ENCODE measurements around the gene OR5C1. TPM values are rescaled to one million over a fixed set of nuclear protein-coding genes. Genes with fewer than 3 reads are reported as not detected.
"Not testable (repeated sequence)": the region's sequence is repeated elsewhere in the genome, so short reads cannot be mapped to it uniquely, and the experiment has no call there.

Gene OR5C1
- polyA plus RNA-seq, 2 of the 4 experiments (the other 2 are of a cell fraction): not detected

- no peak for ATAC-seq
- CTCF ChIA-PET: interaction anchor here (1.3 to 2.1 kb wide), 3 partner anchors 12 to 724 kb away, joined by 5 to 6 read pairs (median 5); no protein-coding TSS in a partner anchor
- TF ChIP-seq POLR2AphosphoS2 (conservative IDR thresholded peaks at IDR 0.05; ENCODE audit: low read length): no peak
- TF ChIP-seq CHD2 (IDR thresholded peaks at IDR 0.05; ENCODE audit: low read length, partially characterized antibody): no peak
- no peak for TF ChIP-seq SMC3 (IDR thresholded peaks at IDR 0.05)
- TF ChIP-seq ZC3H11A (IDR thresholded peaks at IDR 0.05): no peak
- no peak for TF ChIP-seq FOSB (CRISPR knock-in tag; IDR thresholded peaks at IDR 0.05)
- POLR2A ChIA-PET: interaction anchor here (1.0 kb wide), 1 partner anchor 82 kb away, joined by 4 read pairs; the partner anchor contains the start of gene RC3H2
- H3K4me3 ChIP-seq: no peak overlapping the region
- no peak for DNase-seq (ENCODE audit: low read depth in 1 of 2, low spot score in 1 of 2)
- FAIRE-seq: no peak
- no peak overlapping the region for H3K27ac ChIP-seq
- no peaks in the 10 kb centered on the region for H3K9me3 ChIP-seq
- H3K4me1 ChIP-seq: peaks cover 29% of the 10 kb centered on the region
- no peak overlapping the region for H3K4me2 ChIP-seq
- 88% methylated on average over 4 of the region's 4 CpGs for WGBS (ENCODE audit: missing lambda C conversion rate)
These were observed 34.2 kb downstream of the OR5C1 start for GRCh38 chr9:122822938-122823337.

GRCh38 chr9:122827761-122828093, 39.0 kb downstream of the OR5C1 start:
- ATAC-seq (peak; percentile 55 to 72), DNase-seq (ENCODE audit: low read depth in 1 of 2, low spot score in 1 of 2) (peak; percentile 11 to 24), FAIRE-seq (no peak)
- Histone ChIP-seq H3K27ac (peak overlapping the region; percentile 98 to 99), H3K4me3 (peak overlapping the region; percentile 94), H3K4me1 (peaks cover 20% of the 10 kb centered on the region), H3K4me2 (peak overlapping the region; percentile 83), H3K9me3 (no peaks in the 10 kb centered on the region)
- POLR2A ChIA-PET: interaction anchor here (0.5 to 1.5 kb wide), 5 partner anchors 10 to 771 kb away, joined by 3 to 6 read pairs (median 4); partner anchors contain the start of genes RABGAP1 and RC3H2
- CTCF ChIA-PET: interaction anchor here (1.4 kb wide), 1 partner anchor 527 kb away, joined by 4 read pairs; no protein-coding TSS in a partner anchor
- whole genome bisulfite sequencing (ENCODE audit: missing lambda C conversion rate): 0% methylated on average over 8 of the region's 8 CpGs
- no peak for TF ChIP-seq TP53 (CRISPR knock-in tag; IDR thresholded peaks at IDR 0.05)
- TF ChIP-seq, protein P1, sequence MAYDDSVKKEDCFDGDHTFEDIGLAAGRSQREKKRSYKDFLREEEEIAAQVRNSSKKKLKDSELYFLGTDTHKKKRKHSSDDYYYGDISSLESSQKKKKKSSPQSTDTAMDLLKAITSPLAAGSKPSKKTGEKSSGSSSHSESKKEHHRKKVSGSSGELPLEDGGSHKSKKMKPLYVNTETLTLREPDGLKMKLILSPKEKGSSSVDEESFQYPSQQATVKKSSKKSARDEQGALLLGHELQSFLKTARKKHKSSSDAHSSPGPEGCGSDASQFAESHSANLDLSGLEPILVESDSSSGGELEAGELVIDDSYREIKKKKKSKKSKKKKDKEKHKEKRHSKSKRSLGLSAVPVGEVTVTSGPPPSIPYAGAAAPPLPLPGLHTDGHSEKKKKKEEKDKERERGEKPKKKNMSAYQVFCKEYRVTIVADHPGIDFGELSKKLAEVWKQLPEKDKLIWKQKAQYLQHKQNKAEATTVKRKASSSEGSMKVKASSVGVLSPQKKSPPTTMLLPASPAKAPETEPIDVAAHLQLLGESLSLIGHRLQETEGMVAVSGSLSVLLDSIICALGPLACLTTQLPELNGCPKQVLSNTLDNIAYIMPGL (CRISPR knock-in tag; IDR thresholded peaks at IDR 0.05; ENCODE audit: borderline replicate concordance): no peak
- no peak for TF ChIP-seq ESRRA (IDR thresholded peaks at IDR 0.05; ENCODE audit: borderline replicate concordance, low read length)
- TF ChIP-seq HEYL (CRISPR knock-in tag; IDR thresholded peaks at IDR 0.05): no peak
- no peak for TF ChIP-seq FOSB (CRISPR knock-in tag; IDR thresholded peaks at IDR 0.05)
- TF ChIP-seq ZNF302 (CRISPR knock-in tag; IDR thresholded peaks at IDR 0.05): no peak
- TF ChIP-seq MAFK (IDR thresholded peaks at IDR 0.05; ENCODE audit: partially characterized antibody): no peak
- no peak for TF ChIP-seq RAD21 (conservative IDR thresholded peaks at IDR 0.05 in 1 of 2, IDR thresholded peaks at IDR 0.05 in 1 of 2)
- TF ChIP-seq HOXB13 (CRISPR knock-in tag; IDR thresholded peaks at IDR 0.05; ENCODE audit: low read depth): no peak
- TF ChIP-seq MYC (IDR thresholded peaks at IDR 0.05; ENCODE audit: borderline replicate concordance, low read length): no peak
- TF ChIP-seq TFCP2L1 (CRISPR knock-in tag; IDR thresholded peaks at IDR 0.05): no peak

GRCh38 chr9:122828965-122829284, 40.2 kb downstream of the OR5C1 start:
- CTCF ChIA-PET, ATAC-seq: not testable (repeated sequence)
- peak overlapping the region; percentile 98 to 99 for H3K27ac ChIP-seq

DNA sequence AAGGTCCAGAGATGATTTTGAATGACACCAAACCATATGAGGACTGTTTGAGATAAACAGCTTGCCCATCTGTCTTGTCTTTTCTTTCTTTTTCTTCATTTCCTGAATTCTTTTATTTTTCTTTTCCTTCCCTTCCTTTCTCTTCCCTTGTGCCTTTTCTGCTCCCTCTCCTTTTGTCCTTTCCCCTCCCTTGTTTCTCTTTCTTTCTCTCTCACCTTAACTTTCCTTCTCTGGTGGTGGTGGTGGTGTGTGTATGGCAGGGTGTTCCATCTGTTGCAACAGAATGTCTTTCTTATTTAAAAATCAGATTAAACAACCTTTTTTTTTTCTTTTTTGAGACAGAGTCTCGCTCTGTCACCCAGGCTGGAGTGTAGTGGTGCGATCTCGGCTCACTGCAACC, 43.5 kb downstream of the OR5C1 start:
- DNase-seq (ENCODE audit: low read depth in 1 of 2, low spot score in 1 of 2) (no peak), FAIRE-seq (no peak), ATAC-seq (no peak)
- POLR2A ChIA-PET: no interaction called here
- 93% methylated on average over 3 of the region's 3 CpGs for WGBS (ENCODE audit: missing lambda C conversion rate)
- CTCF ChIA-PET: no interaction called here
- Histone ChIP-seq H3K9me3 (no peaks in the 10 kb centered on the region), H3K4me3 (no peak overlapping the region), H3K4me1 (peaks cover 13% of the 10 kb centered on the region), H3K27ac (no peak overlapping the region), H3K4me2 (no peak overlapping the region)
- TF ChIP-seq HOXB13 (CRISPR knock-in tag; IDR thresholded peaks at IDR 0.05; ENCODE audit: low read depth) (no peak), FOSL2 (IDR thresholded peaks at IDR 0.05) (no peak), FOSL2 (CRISPR knock-in tag; IDR thresholded peaks at IDR 0.05) (no peak), CBX2 (IDR thresholded peaks at IDR 0.05; ENCODE audit: borderline replicate concordance, low read depth) (no peak), ATOH8 (CRISPR knock-in tag; IDR thresholded peaks at IDR 0.05; ENCODE audit: low read depth) (no peak), NFE2L2 (conservative IDR thresholded peaks at IDR 0.05; ENCODE audit: low read length) (no peak), ZNF302 (CRISPR knock-in tag; IDR thresholded peaks at IDR 0.05) (no peak), MAZ (IDR thresholded peaks at IDR 0.05; ENCODE audit: borderline replicate concordance, low read depth, low read length) (no peak), TFCP2L1 (CRISPR knock-in tag; IDR thresholded peaks at IDR 0.05) (no peak), EP300 (IDR thresholded peaks at IDR 0.05) (no peak)

More at GRCh38 chr9:122828965-122829284, 40.2 kb downstream of the OR5C1 start:
- POLR2A ChIA-PET: interaction anchor here (0.6 to 1.5 kb wide), 5 partner anchors 9 to 1853 kb away, joined by 3 to 6 read pairs (median 4); partner anchors contain the start of genes RABGAP1 and RC3H2
- not testable (repeated sequence) for H3K9me3 ChIP-seq; DNase-seq (ENCODE audit: low read depth in 1 of 2, low spot score in 1 of 2); FAIRE-seq
- TF ChIP-seq KDM1A (IDR thresholded peaks at IDR 0.05; ENCODE audit: low read depth): 0 out of 2 replicates have a peak, but pooled peaks have one; percentile 5
- H3K4me1 ChIP-seq: peaks cover 25% of the 10 kb centered on the region
- 64% methylated on average over 18 of the region's 18 CpGs for WGBS (ENCODE audit: missing lambda C conversion rate)
- peak overlapping the region; percentile 81 for H3K4me2 ChIP-seq
- H3K4me3 ChIP-seq: peak overlapping the region; percentile 94

Measured in A549 (cell line).